GM10248 (cell line): ENCODE measurements around the gene C11orf68.

Experiments
- CTCF ChIA-PET: fragments of 300-600 bp; sonication (Branson Sonifier 250); formaldehyde crosslinking; extraction: SDS; loops from one replicate; lab custom pipeline; 2021; ENCODE audit warnings: antibody characterized with exemption; lab: Yijun Ruan, JAX
- POLR2A ChIA-PET: fragments of 350-650 bp; sonication (Branson Sonifier 250); formaldehyde crosslinking; extraction: SDS; loops from one replicate; lab custom pipeline; 2020; ENCODE audit warnings: antibody characterized with exemption; lab: Yijun Ruan, JAX
- DNase-seq: peaks from one replicate; pipeline ENCODE4 v3.0.0; 2012; ENCODE audit errors: extremely low spot score
- CTCF ChIP-seq: IDR thresholded peaks from 2 replicates; pipeline ENCODE4 v1.5.1; 2012; ENCODE audit warnings: mild to moderate bottlenecking, low read depth; ENCODE audit errors: extremely low read depth, missing control alignments, control extremely low read depth

The C11orf68 gene

GRCh38 chr11:65918211-65919140, at the start of gene C11orf68:
TSS of gene C11orf68 (minus strand) at chr11:65919062. CDS start at chr11:65919031, 31 bp downstream.
- ChIA-PET POLR2A (no interaction called here), CTCF (interaction anchor here (1.0 to 1.9 kb wide), 5 partner anchors 12 to 126 kb away, joined by 3 to 9 read pairs (median 5); partner anchors contain the start of genes CCDC85B and FIBP)
- no peak for DNase-seq
- TF ChIP-seq CTCF, result peak; percentile 6

- no peak for DNase-seq
- POLR2A ChIA-PET, result interaction anchor here (0.7 kb wide), 1 partner anchor 71 kb away, joined by 3 read pairs; no protein-coding TSS in a partner anchor
- CTCF ChIA-PET, result interaction anchor here (1.1 kb wide), 1 partner anchor 107 kb away, joined by 3 read pairs; the partner anchor contains the start of gene MUS81
- TF ChIP-seq CTCF, result no peak
These were observed 48.6 kb upstream of the C11orf68 start for GRCh38 chr11:65967329-65967934.

GRCh38 chr11:65965986-65966762, 47.3 kb upstream of the C11orf68 start:
- POLR2A ChIA-PET, result no interaction called here
- CTCF ChIA-PET, result interaction anchor here (1.1 to 1.4 kb wide), 2 partner anchors 82 to 106 kb away, joined by 3 to 4 read pairs; partner anchors contain the start of gene MUS81
- no peak for DNase-seq

GRCh38 chr11:65964906-65965305, 46.0 kb upstream of the C11orf68 start:
- POLR2A ChIA-PET, result no interaction called here
- DNase-seq, result no peak
- CTCF ChIA-PET, result interaction anchor here (0.8 kb wide), 1 partner anchor 76 kb away, joined by 3 read pairs; the partner anchor contains the start of gene FIBP
- no peak for TF ChIP-seq CTCF

More at GRCh38 chr11:65965986-65966762, 47.3 kb upstream of the C11orf68 start:
- no peak for TF ChIP-seq CTCF

GRCh38 chr11:65962141-65962564, 43.3 kb upstream of the C11orf68 start:
- TF ChIP-seq CTCF, result no peak
- DNase-seq, result no peak
- CTCF ChIA-PET, result interaction anchor here (0.8 to 2.7 kb wide), 3 partner anchors 73 to 103 kb away, joined by 4 to 13 read pairs (median 6); partner anchors contain the start of gene FIBP
- POLR2A ChIA-PET, result no interaction called here
